H9 (cell line): ENCODE results near the gene CELA2A. TPM values are rescaled to one million over a fixed set of nuclear protein-coding genes. Genes with fewer than 3 reads are reported as not detected.

Experiments used
- DNase-seq: peaks from one replicate; pipeline ENCODE4 v3.0.0-alpha.2; 2017
- H2AFZ ChIP-seq: one replicate; pipeline ENCODE4 v1.6.1; 2013; ENCODE audit warnings: mild to moderate bottlenecking, low read length, control low read depth, moderate library complexity
- H2AK5ac ChIP-seq: 2 replicates; pipeline ENCODE4 v1.6.1; 2013; ENCODE audit warnings: low read length, control low read depth, mixed read lengths; ENCODE audit not compliant: insufficient read length
- H2BK120ac ChIP-seq: one replicate; pipeline ENCODE4 v1.6.1; 2013; ENCODE audit warnings: low read depth, mild to moderate bottlenecking, low read length, control low read depth, inconsistent platforms; ENCODE audit not compliant: poor library complexity, severe bottlenecking
- H2BK12ac ChIP-seq: 2 replicates; pipeline ENCODE4 v1.6.1; 2013; ENCODE audit warnings: low read length, control low read depth, mixed read lengths, low read depth; ENCODE audit not compliant: insufficient read length
- H2BK15ac ChIP-seq: 2 replicates; pipeline ENCODE4 v1.6.1; 2013; ENCODE audit warnings: low read depth, low read length, control low read depth
- H2BK20ac ChIP-seq: one replicate; pipeline ENCODE4 v1.6.1; 2013; ENCODE audit warnings: low read depth, mild to moderate bottlenecking, low read length, control low read depth, inconsistent platforms; ENCODE audit not compliant: poor library complexity, severe bottlenecking
- H2BK5ac ChIP-seq: 2 replicates; pipeline ENCODE4 v1.6.1; 2013; ENCODE audit warnings: low read length, control low read depth, mixed read lengths; ENCODE audit not compliant: insufficient read length
- H3K14ac ChIP-seq: 2 replicates; pipeline ENCODE4 v1.6.1; 2013; ENCODE audit warnings: low read length, control low read depth; ENCODE audit not compliant: insufficient read depth
- H3K18ac ChIP-seq: 2 replicates; pipeline ENCODE4 v1.6.1; 2013; ENCODE audit warnings: low read depth, mild to moderate bottlenecking, mixed read lengths, low read length, control low read depth; ENCODE audit not compliant: insufficient read length
- H3K23ac ChIP-seq: 2 replicates; pipeline ENCODE4 v1.6.1; 2013; ENCODE audit warnings: low read length, control low read depth, mixed read lengths, low read depth; ENCODE audit not compliant: insufficient read length
- H3K23me2 ChIP-seq: 2 replicates; pipeline ENCODE4 v1.6.1; 2013; ENCODE audit warnings: low read depth, mild to moderate bottlenecking, mixed read lengths, low read length, control low read depth; ENCODE audit not compliant: insufficient read length, poor library complexity, severe bottlenecking
- H3K27ac ChIP-seq: 2 replicates; pipeline ENCODE4 v1.5.1; 2013; ENCODE audit warnings: low read length, control low read depth, mixed read lengths, low read depth; ENCODE audit not compliant: insufficient read length
- H3K27me3 ChIP-seq: 2 replicates; pipeline ENCODE4 v1.6.1; 2013; ENCODE audit warnings: low read length, control low read depth, inconsistent platforms; ENCODE audit not compliant: insufficient read depth
- H3K4ac ChIP-seq: 2 replicates; pipeline ENCODE4 v1.6.1; 2013; ENCODE audit warnings: low read depth, mild to moderate bottlenecking, control low read depth, inconsistent platforms, low read length, moderate library complexity
- H3K4me1 ChIP-seq: 2 replicates; pipeline ENCODE4 v1.6.1; 2013; ENCODE audit warnings: low read length, control low read depth, inconsistent platforms; ENCODE audit not compliant: insufficient read depth
- H3K4me2 ChIP-seq: 2 replicates; pipeline ENCODE4 v1.6.1; 2013; ENCODE audit warnings: low read length, control low read depth, mixed read lengths; ENCODE audit not compliant: insufficient read length, insufficient read depth
- H3K56ac ChIP-seq: 2 replicates; pipeline ENCODE4 v1.6.1; 2013; ENCODE audit warnings: low read depth, mild to moderate bottlenecking, mixed read lengths, low read length, control low read depth; ENCODE audit not compliant: insufficient read length
- H3K79me1 ChIP-seq: 2 replicates; pipeline ENCODE4 v1.6.1; 2013; ENCODE audit warnings: low read depth, mild to moderate bottlenecking, moderate library complexity, low read length, control low read depth, inconsistent platforms; ENCODE audit not compliant: insufficient read depth, poor library complexity, severe bottlenecking
- H3K79me2 ChIP-seq: 2 replicates; pipeline ENCODE4 v1.6.1; 2013; ENCODE audit warnings: low read length, control low read depth, inconsistent platforms; ENCODE audit not compliant: insufficient read depth
- H3K9ac ChIP-seq: 2 replicates; pipeline ENCODE4 v1.6.1; 2013; ENCODE audit warnings: low read length, control low read depth, mixed read lengths; ENCODE audit not compliant: insufficient read length; ENCODE audit errors: extremely low read depth
- H3K9me3 ChIP-seq: one replicate; pipeline ENCODE4 v1.6.1; 2013; ENCODE audit warnings: low read depth, low read length, inconsistent platforms; ENCODE audit not compliant: control insufficient read depth
- H3T11ph ChIP-seq: one replicate; pipeline ENCODE4 v1.6.1; 2013; ENCODE audit warnings: mild to moderate bottlenecking, low read length, control low read depth, inconsistent platforms
- H4K20me1 ChIP-seq: one replicate; pipeline ENCODE4 v1.6.1; 2013; ENCODE audit not compliant: control insufficient read depth, insufficient read length, insufficient read depth
- H4K5ac ChIP-seq: 2 replicates; pipeline ENCODE4 v1.6.1; 2013; ENCODE audit warnings: low read depth, mild to moderate bottlenecking, mixed read lengths, low read length, control low read depth; ENCODE audit not compliant: insufficient read length
- H4K8ac ChIP-seq: replicated peaks from 2 replicates; pipeline ENCODE4 v1.6.1; 2013; ENCODE audit warnings: low read length, control low read depth, mixed read lengths, low read depth; ENCODE audit not compliant: insufficient read length
- H4K91ac ChIP-seq: 2 replicates; pipeline ENCODE4 v1.6.1; 2013; ENCODE audit warnings: low read depth, mild to moderate bottlenecking, moderate library complexity, mixed read lengths, low read length, control low read depth; ENCODE audit not compliant: insufficient read length
- H3K27ac Mint-ChIP-seq, 3 experiments: 2 replicates in 2 of 3; 3 replicates in 1 of 3; pipeline ENCODE4 v1.8.0; 2020 to 2021; ENCODE audit warnings: mixed read lengths in 3 of 3, mild to moderate bottlenecking in 1 of 3, moderate library complexity in 1 of 3
- H3K27me3 Mint-ChIP-seq: 2 replicates; pipeline ENCODE4 v1.8.0; 2021; ENCODE audit warnings: low read depth, mild to moderate bottlenecking, moderate library complexity, mixed read lengths
- H3K36me3 Mint-ChIP-seq, 3 experiments: 2 replicates in 2 of 3; 3 replicates in 1 of 3; pipeline ENCODE4 v1.8.0; 2020 to 2021; ENCODE audit warnings: low read depth in 3 of 3, mixed read lengths in 3 of 3; ENCODE audit not compliant: insufficient read depth in 1 of 3
- H3K4me1 Mint-ChIP-seq, 2 experiments: 2 replicates each; pipeline ENCODE4 v1.8.0; 2020; ENCODE audit warnings: mixed read lengths in 2 of 2
- H3K4me3 Mint-ChIP-seq, 2 experiments: 2 replicates in 1 of 2; 3 replicates in 1 of 2; pipeline ENCODE4 v1.8.0; 2020 to 2021; ENCODE audit warnings: mild to moderate bottlenecking in 2 of 2, mixed read lengths in 2 of 2, moderate library complexity in 1 of 2
- H3K9me3 Mint-ChIP-seq, 2 experiments: 2 replicates in 1 of 2; 3 replicates in 1 of 2; pipeline ENCODE4 v1.8.0; 2020; ENCODE audit warnings: mild to moderate bottlenecking in 2 of 2, mixed read lengths in 2 of 2, moderate library complexity in 1 of 2
- WGBS: extraction: QIAGEN DNeasy Blood & Tissue Kit; methylation state at CpG from one replicate; pipeline ENCODE4 v1.1.7; 2013; ENCODE audit warnings: missing lambda C conversion rate, low lambda C conversion rate, mixed read lengths; ENCODE audit not compliant: insufficient read length; ENCODE audit errors: extremely low coverage; 5-methylcytosine and 5-hydroxymethylcytosine counted together
- total RNA-seq: library from RNA; stranded (reverse); gene quantifications from 2 replicates; pipeline ENCODE4 v1.2.1, GENCODE V29; 2021
- TF ChIP-seq, protein P1 (sequence below): fragments of 200-600 bp; sonication (generic); conservative IDR thresholded peaks from 3 replicates; pipeline ENCODE4 v1.8.0; 2021; ENCODE audit warnings: antibody characterized with exemption, mild to moderate bottlenecking

Gene CELA2A
- total RNA-seq, 1 experiment from 2014 or later = not detected

DNA sequence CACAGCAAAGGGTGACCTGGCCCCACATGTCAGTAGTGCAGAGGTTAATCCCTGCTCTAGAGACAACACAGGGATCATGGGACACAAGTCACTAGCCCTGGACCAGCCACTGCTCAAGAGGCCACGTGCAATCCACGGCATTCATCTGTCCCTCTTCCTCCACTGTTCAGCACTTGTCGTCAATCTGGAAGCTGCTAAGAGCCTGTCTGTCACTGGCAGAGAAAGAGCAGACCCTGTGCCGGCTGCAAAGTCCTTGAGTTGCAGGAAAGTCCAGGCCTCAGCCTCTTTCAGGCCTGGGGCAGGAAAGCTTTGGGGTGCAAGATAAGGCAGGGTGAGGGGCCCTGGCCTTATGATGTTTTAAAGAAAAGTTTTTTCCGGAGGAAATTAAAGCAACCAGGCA is 36.1 kb downstream of the CELA2A start:
- Histone ChIP-seq H3K14ac (no peak overlapping the region), H2BK20ac (no peak overlapping the region), H3K27me3 (no peaks in the 10 kb centered on the region), H2BK15ac (no peak overlapping the region), H4K5ac (no peak overlapping the region), H3K27ac (no peak overlapping the region), H3K9me3 (no peaks in the 10 kb centered on the region), H4K91ac (no peak overlapping the region), H3K4ac (no peak overlapping the region), H3K4me2 (no peak overlapping the region), H2AFZ (no peak overlapping the region), H2BK12ac (no peak overlapping the region), H3T11ph (no peak overlapping the region), H2BK120ac (no peak overlapping the region), H3K56ac (no peak overlapping the region), H3K18ac (no peak overlapping the region), H3K9ac (no peak overlapping the region), H3K4me1 (no peaks in the 10 kb centered on the region; the same call in 1 of the 2 replicates), H2BK5ac (no peak overlapping the region), H3K79me1 (no peaks in the 10 kb centered on the region), H4K8ac (no peak overlapping the region), H3K23ac (no peak overlapping the region), H4K20me1 (no peaks in the 10 kb centered on the region), H3K79me2 (no peaks in the 10 kb centered on the region), H2AK5ac (no peak overlapping the region), H3K23me2 (no peaks in the 10 kb centered on the region)
- DNase-seq = no peak
- Mint-ChIP-seq H3K36me3 (peaks cover 11 to 30% (median 26%) of the 10 kb centered on the region in 3 experiments), H3K27me3 (no peaks in the 10 kb centered on the region), H3K4me1 (peaks cover 12% of the 10 kb centered on the region in 2 experiments), H3K27ac (no peak overlapping the region), H3K4me3 (no peak overlapping the region), H3K9me3 (peaks cover 0 to under 1% of the 10 kb centered on the region in 2 experiments; a peak in 2 of 5 replicates)
- no CpG with 5 or more reads among the region's 5 CpGs for WGBS
- TF ChIP-seq, protein P1, sequence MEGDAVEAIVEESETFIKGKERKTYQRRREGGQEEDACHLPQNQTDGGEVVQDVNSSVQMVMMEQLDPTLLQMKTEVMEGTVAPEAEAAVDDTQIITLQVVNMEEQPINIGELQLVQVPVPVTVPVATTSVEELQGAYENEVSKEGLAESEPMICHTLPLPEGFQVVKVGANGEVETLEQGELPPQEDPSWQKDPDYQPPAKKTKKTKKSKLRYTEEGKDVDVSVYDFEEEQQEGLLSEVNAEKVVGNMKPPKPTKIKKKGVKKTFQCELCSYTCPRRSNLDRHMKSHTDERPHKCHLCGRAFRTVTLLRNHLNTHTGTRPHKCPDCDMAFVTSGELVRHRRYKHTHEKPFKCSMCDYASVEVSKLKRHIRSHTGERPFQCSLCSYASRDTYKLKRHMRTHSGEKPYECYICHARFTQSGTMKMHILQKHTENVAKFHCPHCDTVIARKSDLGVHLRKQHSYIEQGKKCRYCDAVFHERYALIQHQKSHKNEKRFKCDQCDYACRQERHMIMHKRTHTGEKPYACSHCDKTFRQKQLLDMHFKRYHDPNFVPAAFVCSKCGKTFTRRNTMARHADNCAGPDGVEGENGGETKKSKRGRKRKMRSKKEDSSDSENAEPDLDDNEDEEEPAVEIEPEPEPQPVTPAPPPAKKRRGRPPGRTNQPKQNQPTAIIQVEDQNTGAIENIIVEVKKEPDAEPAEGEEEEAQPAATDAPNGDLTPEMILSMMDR = no peak
